ENCODE measurements around the gene OTOP2. TPM values are rescaled to one million over a fixed set of nuclear protein-coding genes. Genes with fewer than 3 reads are reported as not detected.

Gene OTOP2
- total RNA-seq, 4 donors from 2014 or later, result 0.38 to 1.4 (median 0.41) TPM; not detected in 1

- peaks cover 3 to 44% (median 9%) of the 10 kb centered on the region in 3 donors for H3K4me1 ChIP-seq
- H3K4me3 ChIP-seq, result no peak overlapping the region
- TF ChIP-seq CTCF (IDR thresholded peaks at IDR 0.05), result peak in 5 of 6 experiments; percentile 44 to 89 (median 64)
- no peak for TF ChIP-seq POLR2A (IDR thresholded peaks at IDR 0.05)
- H3K36me3 ChIP-seq, result no peaks in the 10 kb centered on the region
- DNase-seq, result no peak
- intact Hi-C loops (cut with DNase I), result loop anchor here (10.0 kb wide), 2 partner anchors 144 to 234 kb away; partner anchors contain the start of gene ARMC7
- WGBS, 2 donors, result 35 to 45% methylated on average over 11 to 16 of the region's 19 CpGs
- peak overlapping the region in 1 of 4 donors; percentile 14 for H3K27ac ChIP-seq
- H3K9me3 ChIP-seq, result no peaks in the 10 kb centered on the region
- peaks cover 0 to 8% (median 0%) of the 10 kb centered on the region in 4 donors for H3K27me3 ChIP-seq
Measured at GRCh38 chr17:74960570-74961342, 36.7 kb downstream of the OTOP2 start.

GRCh38 chr17:74961657-74962350 is 37.7 kb downstream of the OTOP2 start:
- DNase-seq, result no peak

GRCh38 chr17:74962622-74963394 is 38.7 kb downstream of the OTOP2 start:
- H3K9me3 ChIP-seq, result no peaks in the 10 kb centered on the region
- H3K36me3 ChIP-seq, result no peaks in the 10 kb centered on the region
- DNase-seq, result no peak
- H3K27me3 ChIP-seq, result peaks cover 0 to 8% (median 0%) of the 10 kb centered on the region in 4 donors
- intact Hi-C loops (cut with DNase I), result loop anchor here (10.0 kb wide), 2 partner anchors 142 to 232 kb away; partner anchors contain the start of gene ARMC7
- H3K4me1 ChIP-seq, result peaks cover 3 to 37% (median 9%) of the 10 kb centered on the region in 3 donors
- TF ChIP-seq CTCF (IDR thresholded peaks at IDR 0.05) (no peak), POLR2A (IDR thresholded peaks at IDR 0.05) (no peak)
- no peak overlapping the region for H3K4me3 ChIP-seq
- WGBS, 2 donors, result 90 to 93% methylated on average over 5 to 8 of the region's 18 CpGs
- no peak overlapping the region for H3K27ac ChIP-seq

More at GRCh38 chr17:74961657-74962350, 37.7 kb downstream of the OTOP2 start:
- intact Hi-C loops (cut with DNase I), result loop anchor here (10.0 kb wide), 2 partner anchors 143 to 233 kb away; partner anchors contain the start of gene ARMC7
- Histone ChIP-seq H3K36me3 (no peaks in the 10 kb centered on the region), H3K4me3 (no peak overlapping the region), H3K9me3 (no peaks in the 10 kb centered on the region), H3K27me3 (peaks cover 0 to 8% (median 0%) of the 10 kb centered on the region in 4 donors), H3K27ac (no peak overlapping the region), H3K4me1 (peaks cover 3 to 38% (median 9%) of the 10 kb centered on the region in 3 donors)
- WGBS, 2 donors, result 9 to 26% methylated on average over 6 to 7 of the region's 23 CpGs
- TF ChIP-seq CTCF (IDR thresholded peaks at IDR 0.05) (peak; percentile 77 to 91 (median 86)), POLR2A (IDR thresholded peaks at IDR 0.05) (no peak)

GRCh38 chr17:74963656-74964055 is 39.6 kb downstream of the OTOP2 start:
- H3K4me1 ChIP-seq, result peaks cover 11 to 39% (median 12%) of the 10 kb centered on the region in 3 donors
- no CpG with 5 or more reads among the region's 12 CpGs for WGBS, 2 donors
- intact Hi-C loops (cut with DNase I), result loop anchor here (10.0 kb wide), 2 partner anchors 141 to 231 kb away; partner anchors contain the start of gene ARMC7

More at GRCh38 chr17:74963656-74964055, 39.6 kb downstream of the OTOP2 start:
- no peaks in the 10 kb centered on the region for H3K36me3 ChIP-seq
- H3K9me3 ChIP-seq, result no peaks in the 10 kb centered on the region
- no peak for DNase-seq
- H3K4me3 ChIP-seq, result no peak overlapping the region
- TF ChIP-seq CTCF (IDR thresholded peaks at IDR 0.05), result peak in 1 of 6 experiments; percentile 5
- no peak for TF ChIP-seq POLR2A (IDR thresholded peaks at IDR 0.05)
- peaks cover 0 to under 1% (median 0%) of the 10 kb centered on the region in 4 donors for H3K27me3 ChIP-seq
- H3K27ac ChIP-seq, result no peak overlapping the region
